Adrenal gland (tissue), 12 donors: ENCODE results near the gene TMEM185A. TPM values are rescaled to one million over a fixed set of nuclear protein-coding genes. Genes with fewer than 3 reads are reported as not detected.
"Not testable (repeated sequence)": the region's sequence is repeated elsewhere in the genome, so short reads cannot be mapped to it uniquely, and the experiment has no call there.

Source experiments
- DNase-seq, 7 donors: peaks; one replicate each; pipeline ENCODE4 v3.0.0-alpha.2; 2019 to 2020
- H3K27ac ChIP-seq, 5 donors: fragments of 200-600 bp; sonication (generic) in 4 of 5; 1 replicate in 3 of 5; 2 replicates in 2 of 5; pipeline versions ENCODE4 v1.5.1 to v1.8.0; 2016 to 2020; ENCODE audit warnings: mild to moderate bottlenecking in 1 of 5
- H3K27me3 ChIP-seq: fragments of 200-600 bp; 2 replicates; pipeline ENCODE4 v1.8.0; 2021
- H3K36me3 ChIP-seq, 2 donors: fragments of 200-600 bp; replicated peaks in 1 of 2; 1 replicate in 1 of 2; 2 replicates in 1 of 2; pipeline versions ENCODE4 v1.5.1 to v1.8.0; 2018 to 2022
- H3K4me1 ChIP-seq, 2 donors: fragments of 200-600 bp; replicated peaks in 1 of 2; 1 replicate in 1 of 2; 2 replicates in 1 of 2; pipeline versions ENCODE4 v1.5.1 to v1.8.0; 2018 to 2021
- H3K4me3 ChIP-seq, 4 donors: fragments of 200-600 bp; sonication (generic) in 3 of 4; one replicate each; pipeline ENCODE4 v1.5.1; 2016 to 2018
- H3K9me3 ChIP-seq, 3 donors: fragments of 200-600 bp; sonication (generic) in 1 of 3; replicated peaks in 1 of 3; 1 replicate in 2 of 3; 2 replicates in 1 of 3; pipeline versions ENCODE4 v1.5.1 to v1.8.0; 2016 to 2021
- WGBS, 4 donors: extraction: QIAGEN DNeasy Blood & Tissue Kit in 2 of 4; methylation state at CpG; one replicate each; pipeline versions ENCODE4 v1.1.5 to v1.1.7; 2013 to 2017; 5-methylcytosine and 5-hydroxymethylcytosine counted together
- intact Hi-C, 2 donors: fragments of 100-400 bp; cut with DNase I; formaldehyde crosslinking; loops; one replicate each; pipeline versions ENCODE4 v1.14.1 to v1.15.0; 2022 to 2023
- polyA plus RNA-seq, 3 donors: library from polyadenylated mRNA; stranded (reverse); fragments of 200-250 nt in 2 of 3; fragments of 350-450 nt in 1 of 3; fragmentation: Illumina TruSeq in 1 of 3; extraction: RNeasy Lipid Tissue Mini Kit (QIAGEN cat#74804) in 1 of 3; gene quantifications; one replicate each; pipeline ENCODE4 v1.2.3, GENCODE V29; 2013 to 2014
- total RNA-seq, 9 donors: library from RNA; depleted of rRNA in 4 of 9; stranded (reverse); fragments of >200 nt in 4 of 9; fragments of 120-200 nt in 1 of 9; fragmentation: NEBNext Ultra II Directional in 1 of 9; extraction: Animal tissue kit (Norgen Biotek cat#: 25700) in 1 of 9; gene quantifications; one replicate each; pipeline versions ENCODE4 v1.1.0 to v1.2.4, GENCODE V29; 2013 to 2023
- donor health status: healthy with polysubstance abuse.
- donor health status: Bipolar disorder and iron deficiency.
- donor health status: DM: yes; HTN: yes; CAD: no.
- donor health status: DM: no; HTN: no; CAD: no.
- donor health status: DM: no; HTN: no; CAD: no.
- donor health status: DM: yes; HTN: yes; CAD: no.

TMEM185A gene
- total and polyA plus RNA-seq, 12 donors: 14.8 to 38.0 (median 18.8) TPM

- H3K4me1 ChIP-seq, DNase-seq, H3K27ac ChIP-seq, H3K36me3 ChIP-seq, H3K9me3 ChIP-seq, intact Hi-C loops, H3K4me3 ChIP-seq, H3K27me3 ChIP-seq: not testable (repeated sequence)
- 40 to 100% (median 72%) methylated on average over 1 of the region's 1 CpG for WGBS, 4 donors
Measured at GRCh38 chrX:149550454-149550853, 81.1 kb downstream of the TMEM185A start.

GRCh38 chrX:149549701-149550100 lies 81.9 kb downstream of the TMEM185A start, which contains the start of gene HSFX3:
HSFX3 (minus strand) TSS chrX:149549924; CDS start chrX:149549852, 72 bp downstream.
- H3K27me3 ChIP-seq, H3K27ac ChIP-seq, H3K4me1 ChIP-seq, DNase-seq, H3K36me3 ChIP-seq, H3K4me3 ChIP-seq, intact Hi-C loops, H3K9me3 ChIP-seq: not testable (repeated sequence)
- WGBS, 4 donors: 80 to 100% methylated on average over 1 of the region's 6 CpGs; no CpG with 5 or more reads in 2 of the 4 donors

DNA sequence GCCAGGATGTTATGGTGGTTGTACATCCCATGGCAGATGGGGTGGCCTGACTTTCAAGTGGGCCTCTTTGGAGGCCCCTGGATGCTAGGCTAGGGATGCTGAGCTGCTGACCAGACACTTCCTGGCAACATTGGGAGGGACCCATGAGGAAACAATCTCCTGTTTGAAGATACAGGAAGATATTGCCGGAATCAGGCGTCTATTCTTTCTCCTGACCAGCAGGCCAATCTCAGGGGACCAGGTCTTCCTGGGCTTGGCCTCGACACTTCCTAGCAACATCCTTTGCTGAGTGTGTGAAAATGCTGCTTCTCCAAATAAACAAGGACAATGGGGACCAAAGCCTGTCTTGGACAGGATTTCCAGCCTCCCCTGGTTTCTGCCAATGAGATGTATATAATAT lies 83.8 kb downstream of the TMEM185A start:
- H3K27me3 ChIP-seq, DNase-seq, intact Hi-C loops, H3K4me1 ChIP-seq, H3K36me3 ChIP-seq, H3K9me3 ChIP-seq, H3K4me3 ChIP-seq, H3K27ac ChIP-seq: not testable (repeated sequence)
- 40 to 80% methylated on average over 1 of the region's 3 CpGs; no CpG with 5 or more reads in 2 of the 4 donors for WGBS, 4 donors

GRCh38 chrX:149546962-149547361 lies 84.6 kb downstream of the TMEM185A start:
- WGBS, 4 donors: 68 to 100% (median 92%) methylated on average over 1 of the region's 1 CpG
- intact Hi-C loops: not testable (repeated sequence)

More at GRCh38 chrX:149546962-149547361, 84.6 kb downstream of the TMEM185A start:
- H3K9me3 ChIP-seq, H3K27ac ChIP-seq, H3K4me1 ChIP-seq, H3K4me3 ChIP-seq, H3K27me3 ChIP-seq, H3K36me3 ChIP-seq, DNase-seq: not testable (repeated sequence)

Other genes with a start within 250 kb of the TMEM185A start
- 10 to 100 TPM; 23.7 to 79.3 (median 50.9) TPM for gene IDS, start 126.5 kb downstream of the TMEM185A start, total RNA-seq
- 10 to 100 TPM; 19.5 to 87.6 (median 34.8) TPM for gene IDS, start 126.5 kb downstream of the TMEM185A start, polyA plus RNA-seq
- gene EOLA1, start 90.8 kb downstream of the TMEM185A start, total RNA-seq: 10 to 100 TPM in 8 of 9 donors, 1 to 10 TPM in 1; 5.9 to 35.1 (median 22.4) TPM
- gene EOLA1, start 90.8 kb downstream of the TMEM185A start, polyA plus RNA-seq: 10 to 100 TPM; 17.8 to 29.4 (median 24.2) TPM
- not detected for gene HSFX3, start 81.9 kb downstream of the TMEM185A start, total RNA-seq
- not detected for gene HSFX3, start 81.9 kb downstream of the TMEM185A start, polyA plus RNA-seq
- not detected for gene MAGEA9B, start 44.3 kb downstream of the TMEM185A start, total RNA-seq
- not detected for gene MAGEA9B, start 44.3 kb downstream of the TMEM185A start, polyA plus RNA-seq
- gene HSFX2, start 36.5 kb downstream of the TMEM185A start, total RNA-seq: under 1 TPM in 2 of 9 donors, not detected in 7; 0.18 to 0.70 TPM
- gene HSFX2, start 36.5 kb downstream of the TMEM185A start, polyA plus RNA-seq: 1 to 10 TPM in 2 of 3 donors, not detected in 1; 1.8 to 2.5 TPM
- not detected for gene MAGEA11, start 80.3 kb upstream of the TMEM185A start, total RNA-seq
- gene MAGEA11, start 80.3 kb upstream of the TMEM185A start, polyA plus RNA-seq: not detected
- 1 to 10 TPM in 6 of 9 donors, under 1 TPM in 3; 0.21 to 2.3 (median 1.6) TPM for gene HSFX1, start 142.3 kb upstream of the TMEM185A start, total RNA-seq
- gene HSFX1, start 142.3 kb upstream of the TMEM185A start, polyA plus RNA-seq: under 1 TPM; 0.51 to 0.80 (median 0.57) TPM
- gene MAGEA9, start 150.1 kb upstream of the TMEM185A start, total RNA-seq: not detected
- gene MAGEA9, start 150.1 kb upstream of the TMEM185A start, polyA plus RNA-seq: not detected
- gene MAGEA8, start 249.4 kb upstream of the TMEM185A start, total RNA-seq: not detected
- not detected for gene MAGEA8, start 249.4 kb upstream of the TMEM185A start, polyA plus RNA-seq